Stimulated activated CD8-positive, alpha-beta memory T cell treated with anti-CD3 and anti-CD28 coated beads, Interleukin-12 subunit alpha, Interleukin-12 subunit beta, amount 100 ng/mL, for 1 hour (primary cell): ENCODE data around the gene DENND4B.
"Not testable (repeated sequence)": the region's sequence is repeated elsewhere in the genome, so short reads cannot be mapped to it uniquely, and the experiment has no call there.

Experiments
- DNase-seq: peaks from one replicate; pipeline ENCODE4 v3.0.0-alpha.2; 2020; ENCODE audit warnings: low read depth

DENND4B gene

GRCh38 chr1:153926405-153926804 is 20.1 kb downstream of the DENND4B start:
- no peak for DNase-seq

DNA sequence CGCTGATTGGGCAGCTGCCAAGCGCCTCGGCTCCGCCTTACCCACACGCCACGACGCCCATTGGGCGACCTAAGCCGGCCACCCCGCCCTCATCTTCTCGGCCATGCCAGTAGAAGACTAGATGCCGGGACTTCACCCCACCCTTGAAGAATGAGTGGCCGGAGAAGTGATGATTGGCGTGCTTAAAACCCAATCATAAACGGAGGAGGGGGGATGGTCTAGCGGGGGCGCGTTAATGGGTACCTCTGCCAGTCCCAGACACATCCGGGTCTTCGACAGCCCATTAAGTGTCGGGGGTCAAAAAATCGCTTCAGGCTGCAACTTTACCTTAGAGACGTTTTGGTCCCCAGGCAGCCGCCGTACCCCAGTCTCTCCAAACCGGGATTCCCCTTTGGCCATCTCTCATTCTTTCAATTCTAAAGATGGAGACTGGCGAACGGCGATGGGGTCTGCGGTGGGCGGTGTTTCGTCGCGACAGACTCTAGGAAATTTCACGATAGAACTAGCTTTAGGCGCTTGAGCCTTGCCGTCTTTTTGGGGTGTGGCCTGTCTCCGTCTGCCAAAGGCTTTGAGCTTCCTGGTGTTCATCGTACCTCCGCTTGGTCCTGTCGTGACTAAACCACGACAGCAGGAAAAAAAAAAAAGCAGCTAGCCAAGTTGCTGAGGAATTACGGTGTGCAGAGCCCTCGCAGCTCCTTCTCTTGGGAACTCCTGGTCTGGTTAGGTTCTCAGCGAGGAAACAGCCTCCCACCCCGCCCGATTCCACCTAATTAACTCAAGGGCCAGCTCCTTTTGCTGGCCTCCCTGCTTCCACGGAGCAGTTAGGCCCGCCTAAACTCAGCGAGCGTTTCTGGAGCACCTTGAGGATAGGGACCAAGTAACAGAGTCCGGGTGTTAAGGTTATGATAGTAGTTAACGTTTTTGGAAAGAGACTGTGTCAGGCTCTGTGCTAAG is 23.3 kb downstream of the DENND4B start, which contains the start of gene GATAD2B:
Gene GATAD2B, minus strand, starts transcription at position 1 of the 954 bp plus-strand sequence. CDS start 94,625 bp downstream, outside the sequence.
- DNase-seq = peak; percentile 97

DNA sequence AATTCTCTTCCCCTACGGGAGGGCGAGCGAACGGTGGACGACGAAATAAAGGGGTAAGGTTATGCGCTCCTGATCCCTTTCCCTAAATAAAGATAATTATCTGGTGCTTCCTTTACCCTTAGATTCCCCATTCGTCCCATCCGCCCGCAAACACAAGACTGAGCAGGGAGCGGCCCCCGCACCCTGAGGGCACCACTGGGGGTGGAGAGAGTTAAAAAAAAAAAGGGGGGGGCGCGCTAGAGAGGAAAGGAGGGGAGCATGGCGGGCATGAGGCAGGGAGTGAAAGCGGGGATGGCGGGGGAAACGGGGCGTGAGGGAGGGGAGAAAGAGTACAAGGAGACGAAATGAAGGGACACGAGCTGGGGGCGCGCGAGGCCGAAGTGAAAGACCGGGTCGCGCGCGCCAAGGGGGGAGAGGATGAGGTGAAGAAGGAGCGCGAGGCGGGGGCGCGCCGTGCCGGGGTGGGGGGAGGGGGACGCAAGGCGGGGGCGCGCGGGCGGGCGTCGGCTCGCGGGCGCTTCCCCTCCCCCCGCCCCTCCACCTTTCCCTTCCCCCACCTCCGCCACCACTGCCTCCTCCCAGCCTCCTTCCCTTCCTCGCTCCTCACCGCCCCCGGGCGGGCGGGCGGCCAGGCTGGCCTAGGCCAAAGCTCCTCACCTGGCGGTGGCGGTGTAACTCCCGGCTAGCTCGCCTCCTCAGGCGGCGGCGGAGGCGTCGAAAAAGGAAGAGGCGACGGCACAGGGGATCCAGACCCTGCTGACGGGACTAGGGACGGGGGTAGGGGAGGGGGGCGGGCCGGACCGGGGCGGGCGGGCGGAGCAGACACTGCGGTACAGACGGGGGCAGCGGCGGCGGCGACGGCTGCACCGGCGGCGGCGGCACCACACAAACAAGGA is 24.2 kb downstream of the DENND4B start:
- peak; percentile 37 for DNase-seq

GRCh38 chr1:153921803-153922075 is 24.8 kb downstream of the DENND4B start:
- no peak for DNase-seq

DNA sequence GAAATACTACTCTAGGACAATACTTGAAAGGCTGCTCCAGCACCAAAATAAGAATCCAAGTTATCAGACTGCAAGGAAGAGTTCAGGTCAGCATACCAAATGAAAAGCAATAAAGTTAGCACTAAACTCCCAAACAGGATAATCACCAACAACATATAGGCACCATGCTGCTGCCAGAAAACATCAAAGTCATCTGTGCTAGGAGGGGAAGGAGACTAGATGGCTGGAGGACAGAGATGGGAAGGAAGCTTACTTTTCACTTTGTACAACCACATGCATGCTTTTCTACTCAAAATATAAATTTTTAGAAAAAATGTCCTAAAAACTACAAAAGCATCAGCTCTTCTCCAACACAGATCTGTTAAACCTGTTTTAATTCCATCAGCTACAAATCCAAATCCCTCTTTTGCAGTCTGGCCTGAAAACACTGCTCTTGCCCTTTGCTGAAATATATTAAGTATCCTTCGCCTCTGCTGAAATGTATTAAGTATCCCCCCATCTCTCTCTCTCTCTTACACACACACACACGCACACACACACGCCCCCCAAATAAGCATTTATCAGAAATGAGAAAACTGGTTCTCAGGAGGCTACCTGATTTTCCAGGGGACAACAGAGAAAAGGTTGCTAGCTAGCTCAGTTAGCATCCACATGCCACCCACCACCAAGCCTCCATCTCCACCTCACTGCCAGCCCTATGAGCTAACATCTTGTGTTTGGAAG is 25.3 kb downstream of the DENND4B start:
- no peak for DNase-seq

GRCh38 chr1:153919876-153920852 is 26.4 kb downstream of the DENND4B start:
- DNase-seq = no peak

GRCh38 chr1:153916297-153916696 is 30.2 kb downstream of the DENND4B start:
- DNase-seq = no peak

- no peak for DNase-seq
These were observed 34.2 kb downstream of the DENND4B start for GRCh38 chr1:153912349-153912748.

DNA sequence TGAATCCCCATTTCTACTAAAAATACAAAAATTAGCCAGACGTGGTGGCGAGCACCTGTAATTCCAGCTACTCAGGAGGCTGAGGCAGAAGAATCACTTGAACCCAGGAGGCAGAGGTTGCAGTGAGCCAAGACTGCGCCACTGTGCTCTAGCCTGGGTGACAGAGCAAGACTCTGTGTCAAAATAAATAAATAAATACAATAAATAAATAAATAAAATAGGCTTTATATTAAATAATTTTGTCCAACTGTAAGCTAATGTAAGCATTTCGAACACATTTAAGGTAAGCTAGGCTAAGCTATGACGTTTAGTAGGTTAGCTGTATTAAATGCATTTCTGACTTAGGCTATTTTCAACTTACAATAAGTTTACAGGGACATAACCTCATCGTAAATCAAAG is 36.0 kb downstream of the DENND4B start:
- not testable (repeated sequence) for DNase-seq

DNA sequence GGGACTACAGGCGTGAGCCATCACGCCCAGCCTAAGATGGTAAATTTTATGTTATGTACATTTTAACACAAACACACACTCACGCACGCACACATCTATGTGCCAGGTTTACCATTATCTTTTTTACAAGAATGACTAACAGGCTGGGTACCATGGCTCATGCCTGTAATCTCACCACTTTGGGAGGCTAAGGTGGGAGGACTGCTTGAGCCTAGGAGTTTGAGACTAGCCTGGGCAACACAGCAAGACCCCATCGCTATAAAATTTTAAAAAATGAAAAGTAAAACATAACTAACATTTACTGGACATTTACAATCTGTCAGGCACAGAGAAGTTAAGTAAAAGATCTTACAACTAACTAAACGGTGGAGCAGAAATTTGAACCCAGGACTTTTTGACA is 38.4 kb downstream of the DENND4B start:
- no peak for DNase-seq

DNA sequence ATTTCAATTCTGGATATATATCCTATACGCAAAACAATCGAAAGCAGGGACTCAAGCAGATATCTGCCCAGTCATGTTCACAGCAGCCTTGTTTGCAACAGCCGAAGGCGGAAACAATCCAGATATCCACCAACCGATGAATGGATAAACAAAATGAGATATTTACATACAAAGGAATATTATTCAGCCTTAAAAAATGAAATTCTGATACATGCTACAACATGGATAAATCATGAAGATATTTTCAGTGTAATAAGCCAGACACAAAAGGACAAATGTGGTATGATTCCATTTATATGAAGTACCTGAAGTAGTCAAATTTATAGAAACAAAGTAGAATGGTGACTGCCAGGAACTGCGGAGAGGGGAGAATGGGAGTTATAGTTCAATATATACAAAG is 39.4 kb downstream of the DENND4B start:
- DNase-seq = no peak

GRCh38 chr1:153906396-153906795 is 40.1 kb downstream of the DENND4B start:
- no peak for DNase-seq

- DNase-seq = not testable (repeated sequence)
These were observed 40.6 kb downstream of the DENND4B start for GRCh38 chr1:153905908-153906307.

GRCh38 chr1:153903841-153904455 is 42.6 kb downstream of the DENND4B start:
- no peak for DNase-seq

- no peak for DNase-seq
These were observed 47.0 kb downstream of the DENND4B start for GRCh38 chr1:153899509-153899908.

- not testable (repeated sequence) for DNase-seq
These were observed 50.7 kb downstream of the DENND4B start for GRCh38 chr1:153895866-153896265.

- DNase-seq = not testable (repeated sequence)
These were observed 55.5 kb downstream of the DENND4B start for GRCh38 chr1:153891042-153891441.

GRCh38 chr1:153888533-153888932 is 58.0 kb downstream of the DENND4B start:
- DNase-seq = no peak

DNA sequence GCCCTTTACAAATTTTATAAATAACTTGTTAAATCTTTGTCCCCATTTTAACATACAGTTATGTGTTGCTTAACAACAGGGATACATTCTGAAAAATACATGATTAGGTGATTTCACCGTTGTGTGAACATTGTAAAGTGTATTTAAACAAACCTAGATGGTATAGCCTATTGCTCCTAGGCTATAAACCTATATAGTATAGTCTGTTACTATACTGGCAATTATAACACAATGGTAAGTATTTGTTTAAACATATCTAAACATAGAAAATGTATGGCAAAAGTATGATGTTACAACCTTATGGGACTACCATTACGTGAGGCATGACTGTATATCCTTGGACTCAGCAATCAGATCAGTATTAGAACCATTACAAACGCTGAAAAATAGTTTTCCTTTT is 60.4 kb downstream of the DENND4B start:
- no peak for DNase-seq

- no peak for DNase-seq
These were observed 63.3 kb downstream of the DENND4B start for GRCh38 chr1:153883223-153883622.
